K562 (cell line): ENCODE measurements around the gene ABT1. TPM values are rescaled to one million over a fixed set of nuclear protein-coding genes. Genes with fewer than 3 reads are reported as not detected.

ENCODE experiments used
- ATAC-seq: fragments of 200-7000 bp; cut with Tn5 transposase; 3 replicates; pipeline ENCODE4 v1.9.1; 2020; ENCODE audit warnings: moderate library complexity
- BruUV-seq: library from RNA; stranded (reverse); fragments of 400-500 nt; replicated peaks from 2 replicates; lab custom pipeline; 2021; lab: Mats Ljungman, UMichigan
- CTCF ChIA-PET: fragments of 300-600 bp; formaldehyde crosslinking; extraction: SDS; loops from one replicate; lab custom pipeline; 2021; ENCODE audit warnings: low intra/inter-chr PET ratio; lab: Yijun Ruan, JAX
- POLR2A ChIA-PET: fragments of 300-600, 350-650 bp; sonication (Branson Sonifier 250); formaldehyde crosslinking; extraction: SDS; loops from one replicate; lab custom pipeline; 2021; ENCODE audit warnings: antibody characterized with exemption, inconsistent platforms; lab: Yijun Ruan, JAX
- DNase-seq, 4 experiments: peaks; one replicate each; pipeline versions ENCODE4 v3.0.0 to v3.0.0-alpha.2; 2011 to 2018; ENCODE audit warnings: low spot score in 3 of 4, mixed read lengths in 3 of 4; ENCODE audit errors: extremely low read depth in 1 of 4
- FAIRE-seq: peaks from 2 replicates; lab custom pipeline; 2011; peaks lifted over from hg19 to GRCh38; lab: Jason Lieb, UNC
- H2AFZ ChIP-seq: 2 replicates; pipeline ENCODE4 v1.6.0; 2011; ENCODE audit warnings: low read depth, low read length, control low read depth, inconsistent platforms
- H3K27ac ChIP-seq: fragments of 200-600 bp; 3 replicates; pipeline ENCODE4 v1.8.0; 2011; ENCODE audit warnings: low read depth, mild to moderate bottlenecking, control low read depth, inconsistent platforms, low read length, moderate library complexity, mixed read lengths; ENCODE audit errors: extremely low read depth
- H3K27me3 ChIP-seq, 2 experiments: fragments of 300-600 bp in 1 of 2; 2 replicates in 1 of 2; 3 replicates in 1 of 2; pipeline versions ENCODE4 v1.6.0 to v1.8.0; 2011; ENCODE audit warnings: inconsistent platforms in 2 of 2, low read length in 2 of 2, mild to moderate bottlenecking in 1 of 2, mixed read lengths in 1 of 2, moderate library complexity in 1 of 2; ENCODE audit not compliant: control insufficient read depth in 2 of 2, insufficient read depth in 2 of 2
- H3K36me3 ChIP-seq: fragments of 300-600 bp; 3 replicates; pipeline ENCODE4 v1.8.0; 2011; ENCODE audit warnings: mild to moderate bottlenecking, low read length, inconsistent platforms; ENCODE audit not compliant: control insufficient read depth, insufficient read depth
- H3K4me1 ChIP-seq, 2 experiments: fragments of 200-600 bp in 1 of 2; replicated peaks in 1 of 2; 2 replicates in 1 of 2; 3 replicates in 1 of 2; pipeline versions ENCODE4 v1.5.1 to v1.8.0; 2011; ENCODE audit warnings: inconsistent platforms in 2 of 2, low read length in 2 of 2, mild to moderate bottlenecking in 1 of 2, mixed read lengths in 1 of 2, moderate library complexity in 1 of 2; ENCODE audit not compliant: control insufficient read depth in 2 of 2, insufficient read depth in 2 of 2
- H3K4me2 ChIP-seq: 2 replicates; pipeline ENCODE4 v1.6.1; 2011; ENCODE audit warnings: low read length, control low read depth, inconsistent platforms, mixed read lengths; ENCODE audit not compliant: insufficient read depth
- H3K4me3 ChIP-seq: fragments of 200-600 bp; sonication (generic), shearing (Covaris generic); 2 replicates; pipeline ENCODE4 v1.5.1; 2016; ENCODE audit warnings: control low read depth, inconsistent platforms
- H3K79me2 ChIP-seq: fragments of 200-600 bp; 3 replicates; pipeline ENCODE4 v1.8.0; 2011; ENCODE audit warnings: low read length, inconsistent platforms; ENCODE audit not compliant: control insufficient read depth, insufficient read depth
- H3K9ac ChIP-seq, 2 experiments: 2 replicates each; pipeline versions ENCODE4 v1.6.0 to v1.6.1; 2011; ENCODE audit warnings: low read depth in 2 of 2, low read length in 2 of 2, control low read depth in 1 of 2, inconsistent platforms in 1 of 2, mild to moderate bottlenecking in 1 of 2, mixed read lengths in 1 of 2; ENCODE audit not compliant: insufficient read depth in 1 of 2
- H3K9me1 ChIP-seq: one replicate; pipeline ENCODE4 v1.6.0; 2011; ENCODE audit warnings: inconsistent platforms, mild to moderate bottlenecking, low read length, moderate library complexity; ENCODE audit not compliant: control insufficient read depth, insufficient read depth
- H3K9me3 ChIP-seq: replicated peaks from 2 replicates; pipeline ENCODE4 v1.5.1; 2011; ENCODE audit warnings: low read depth, low read length, inconsistent platforms; ENCODE audit not compliant: control insufficient read depth, insufficient read depth
- H4K20me1 ChIP-seq: replicated peaks from 2 replicates; pipeline ENCODE4 v1.6.1; 2011; ENCODE audit warnings: low read length, inconsistent platforms, mixed read lengths; ENCODE audit not compliant: control insufficient read depth, insufficient read depth
- BACH1 ChIP-seq: fragments of 200-800 bp; sonication (Bioruptor generic); IDR thresholded peaks from 2 replicates; pipeline ENCODE4 v1.6.1; 2016; ENCODE audit warnings: missing genetic modification characterization, missing compliant biosample characterization
- CBFA2T2 ChIP-seq: fragments of 450-650 bp; conservative IDR thresholded peaks from 2 replicates; pipeline ENCODE4 v1.6.1; 2017; ENCODE audit warnings: mild to moderate bottlenecking
- COPS2 ChIP-seq: fragments of 450-650 bp; conservative IDR thresholded peaks from 2 replicates; pipeline ENCODE4 v1.6.1; 2016; ENCODE audit warnings: mild to moderate bottlenecking, moderate library complexity
- FOXK1 ChIP-seq: sonication (generic); formaldehyde crosslinking; IDR thresholded peaks from 2 replicates; pipeline ENCODE4 v1.8.0; 2022; ENCODE audit warnings: missing genetic modification reagents, mild to moderate bottlenecking, borderline replicate concordance
- HMG20A ChIP-seq: fragments of 450-650 bp; formaldehyde crosslinking; conservative IDR thresholded peaks from 2 replicates; pipeline ENCODE4 v1.4.0; 2020; ENCODE audit warnings: mild to moderate bottlenecking, mixed read lengths
- MLLT1 ChIP-seq, 2 experiments: fragments of 450-650 bp; IDR thresholded peaks; 2 replicates each; pipeline ENCODE4 v1.6.1; 2016
- MYC ChIP-seq, 2 experiments: fragments of 250-450 bp in 1 of 2; sonication (Bioruptor Pico) in 1 of 2; IDR thresholded peaks; 2 replicates each; pipeline versions ENCODE4 v1.5.1 to v1.6.1; 2012 to 2021; ENCODE audit warnings: low read depth in 2 of 2, borderline replicate concordance in 1 of 2, improper control_type of control experiment in 1 of 2, low read length in 1 of 2, mild to moderate bottlenecking in 1 of 2, moderate library complexity in 1 of 2
- NFIC ChIP-seq: fragments of 450-650 bp; IDR thresholded peaks from 2 replicates; pipeline ENCODE4 v1.6.1; 2017; ENCODE audit warnings: mild to moderate bottlenecking, inconsistent platforms
- NRF1 ChIP-seq, 2 experiments: fragments of 450-650 bp; IDR thresholded peaks in 1 of 2; conservative IDR thresholded peaks in 1 of 2; 2 replicates each; pipeline ENCODE4 v1.6.1; 2014; ENCODE audit warnings: mild to moderate bottlenecking in 2 of 2
- POLR2AphosphoS5 ChIP-seq: IDR thresholded peaks from 2 replicates; pipeline ENCODE4 v1.6.1; 2011; ENCODE audit warnings: mild to moderate bottlenecking, low read depth, low read length, moderate library complexity; ENCODE audit not compliant: control insufficient read depth, insufficient read depth
- POLR2G ChIP-seq: fragments of 200-400 bp; formaldehyde crosslinking; IDR thresholded peaks from 2 replicates; pipeline ENCODE4 v1.6.1; 2017; ENCODE audit warnings: low read depth, mild to moderate bottlenecking, antibody characterized with exemption, low read length, moderate library complexity
- PYGO2 ChIP-seq: fragments of 450-650 bp; IDR thresholded peaks from 2 replicates; pipeline ENCODE4 v1.6.1; 2016; ENCODE audit warnings: mild to moderate bottlenecking, missing genetic modification characterization, moderate library complexity, missing compliant biosample characterization
- TEAD1 ChIP-seq, 2 experiments: fragments of 450-650 bp in 1 of 2; sonication (generic) in 1 of 2; formaldehyde crosslinking; IDR thresholded peaks; 2 replicates each; pipeline versions ENCODE4 v1.4.0 to v1.8.0; 2020 to 2022; ENCODE audit warnings: mild to moderate bottlenecking in 2 of 2, missing genetic modification reagents in 1 of 2
- TRIM24 ChIP-seq, 2 experiments: fragments of 450-650 bp; IDR thresholded peaks; 2 replicates each; pipeline ENCODE4 v1.6.1; 2016
- ZNF41 ChIP-seq: fragments of 250-450 bp; sonication (Bioruptor Pico); conservative IDR thresholded peaks from 2 replicates; pipeline ENCODE4 v1.4.0; 2020; ENCODE audit warnings: mild to moderate bottlenecking
- ZNF79 ChIP-seq: fragments of 250-450 bp; sonication (Bioruptor Pico); IDR thresholded peaks from 2 replicates; pipeline ENCODE4 v1.4.0; 2020; ENCODE audit warnings: low read depth, mild to moderate bottlenecking, moderate library complexity
- whole genome bisulfite sequencing: fragments of 100-300 bp; shearing (Covaris generic); methylation state at CpG from one replicate; pipeline ENCODE4 v1.1.6; 2016; ENCODE audit warnings: low coverage, mixed read lengths; ENCODE audit not compliant: insufficient coverage; ENCODE audit errors: missing lambda C conversion rate; 5-methylcytosine and 5-hydroxymethylcytosine counted together
- in situ Hi-C: fragments of 300-500 bp; cut with MboI; formaldehyde crosslinking; loops from 4 replicates; pipeline ENCODE4 v1.15.0; 2018; ENCODE audit warnings: inconsistent platforms, mixed read lengths
- intact Hi-C: fragments of 100-400 bp; cut with micrococcal nuclease; formaldehyde crosslinking; loops from 2 replicates; pipeline ENCODE4 v1.14.2; 2022
- polyA plus RNA-seq, 8 experiments: library from polyadenylated mRNA; depleted of rRNA in 4 of 8; stranded (reverse) in 5 of 8; unstranded in 3 of 8; fragments of >200 nt; fragmentation: Nextera tagmentation in 2 of 8; fragmentation: Illumina TruSeq in 1 of 8; extraction: Ambion mirVana in 2 of 8; extraction: Trizol in 1 of 8; gene quantifications; 2 replicates each; pipeline versions ENCODE4 v1.2.1 to v1.2.3, GENCODE V29; 2011 to 2014; ENCODE audit warnings: inconsistent platforms in 1 of 8, missing spikeins in 1 of 8
- total RNA-seq, 7 experiments: library from RNA; depleted of rRNA in 6 of 7; stranded (reverse); fragments of >200 nt in 6 of 7; fragmentation: Illumina TruSeq in 2 of 7; extraction: Trizol in 2 of 7; gene quantifications; 2 replicates each; pipeline versions ENCODE4 v1.2.1 to v1.2.3, GENCODE V29; 2011 to 2021; ENCODE audit warnings: low replicate concordance in 1 of 7
- TF ChIP-seq, protein P1 (sequence below): sonication (generic); formaldehyde crosslinking; IDR thresholded peaks from 2 replicates; pipeline ENCODE4 v1.8.0; 2022; ENCODE audit warnings: missing genetic modification reagents, mild to moderate bottlenecking, borderline replicate concordance

Gene ABT1
- total and polyA plus RNA-seq, 9 of the 15 experiments (the other 6 are each of a cell fraction or from before 2014, with no cell fraction given): 8.8 to 52.7 (median 40.7) TPM

DNA sequence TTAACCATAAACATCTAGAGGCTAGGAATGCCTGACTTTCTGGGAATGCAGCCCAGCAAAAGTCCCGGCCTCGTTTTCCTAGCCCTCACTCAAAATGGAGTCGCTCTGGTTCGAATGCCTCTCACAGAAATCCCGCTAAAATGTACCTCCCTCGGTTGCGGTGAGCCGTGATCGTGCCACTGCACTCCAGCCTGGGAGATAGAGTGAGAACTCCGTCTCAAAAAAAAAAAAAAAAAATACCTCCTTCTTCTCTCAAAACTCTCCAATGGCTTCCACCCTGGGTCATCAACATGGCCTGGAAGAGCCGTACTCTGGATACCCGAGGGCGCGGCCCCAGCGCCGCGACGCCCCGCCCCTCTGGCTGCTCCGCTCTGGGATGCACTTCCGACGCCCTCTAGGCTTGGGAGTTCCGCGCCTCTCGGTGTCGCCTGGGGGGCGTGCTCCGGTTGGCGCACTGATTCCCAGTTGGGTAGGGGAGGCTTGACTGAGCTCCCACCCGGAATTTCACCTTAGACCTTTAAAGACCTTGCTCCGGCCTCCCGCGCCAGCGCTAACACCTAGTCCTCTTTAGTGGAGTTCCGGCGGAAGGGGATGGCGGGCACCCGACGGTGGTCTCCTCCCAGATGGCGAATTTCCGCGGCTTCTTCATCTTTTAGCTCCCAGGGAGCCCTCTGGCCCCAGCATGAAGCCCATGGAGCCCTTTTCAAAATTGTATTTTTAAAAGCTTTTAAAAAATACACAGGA, 46.3 kb upstream of the ABT1 start:
- 66% methylated on average over 42 of the region's 42 CpGs for WGBS
- H3K79me2 ChIP-seq: no peaks in the 10 kb centered on the region
- H2AFZ ChIP-seq: peak overlapping the region; percentile 9; the same call in 1 of the 2 replicates
- DNase-seq (peak; percentile 49 to 60 (median 56)), ATAC-seq (peak; percentile 24; the same call in 2 of the 3 replicates), FAIRE-seq (no peak)
- peak overlapping the region; percentile 26 for H3K4me3 ChIP-seq
- intact Hi-C loops (loop anchor here (5.0 to 10.0 kb wide), 3 partner anchors 373 to 1134 kb away; partner anchors contain the start of gene ZNF184), in situ Hi-C loops (loop anchor here (25.0 kb wide), 1 partner anchor 363 kb away; a partner anchor contains a TSS)
- peaks cover 5 to 9% of the 10 kb centered on the region in 2 experiments; a peak in 4 of 5 replicates for H3K4me1 ChIP-seq
- no peaks in the 10 kb centered on the region for H4K20me1 ChIP-seq
- H3K36me3 ChIP-seq: peaks cover 12% of the 10 kb centered on the region
- no peak overlapping the region for H3K27ac ChIP-seq
- POLR2A ChIA-PET: interaction anchor here (1.5 to 6.8 kb wide), 4 partner anchors 8 to 214 kb away, joined by 5 to 70 read pairs (median 16); partner anchors contain the start of gene HMGN4
- H3K9me3 ChIP-seq: no peaks in the 10 kb centered on the region
- peak overlapping the region; percentile 35; the same call in 1 of the 2 replicates for H3K4me2 ChIP-seq
- no peaks in the 10 kb centered on the region for H3K9me1 ChIP-seq
- 0 out of 4 replicates have a peak overlapping the region, but pooled peaks of 1 of the 2 experiments have one; percentile 7 for H3K9ac ChIP-seq
- H3K27me3 ChIP-seq: no peaks in the 10 kb centered on the region
- CTCF ChIA-PET: no interaction called here
- no TSS peak for BruUV-seq
- TF ChIP-seq TEAD1 (CRISPR knock-in tag; IDR thresholded peaks at IDR 0.05) (peak in 1 of 2 experiments; percentile 76; a peak in 2 of 4 replicates), ZNF79 (CRISPR knock-in tag) (0 out of 2 replicates have a peak, but pooled peaks have one; percentile 44), TRIM24 (IDR thresholded peaks at IDR 0.05) (peak in 1 of 2 experiments; percentile 53; a peak in 1 of 4 replicates), BACH1 (tag) (peak; percentile 74; the same call in 1 of the 2 replicates), NFIC (peak; percentile 74), MLLT1 (IDR thresholded peaks at IDR 0.05) (peak in 1 of 2 experiments; percentile 26; a peak in 1 of 4 replicates), POLR2AphosphoS5 (no peak), PYGO2 (tag) (peak; percentile 81; the same call in 1 of the 2 replicates), HMG20A (CRISPR knock-in tag) (no peak), NRF1 (conservative IDR thresholded peaks at IDR 0.05 in 1 of 2, IDR thresholded peaks at IDR 0.05 in 1 of 2) (no peak), ZNF41 (CRISPR knock-in tag) (peak; percentile 72; the same call in 1 of the 2 replicates), CBFA2T2 (no peak), COPS2 (no peak), FOXK1 (no peak), POLR2G (peak; percentile 64), MYC (IDR thresholded peaks at IDR 0.05; ENCODE audit: low read depth, low read length) (no peak), MYC (CRISPR knock-in tag; IDR thresholded peaks at IDR 0.05; ENCODE audit: borderline replicate concordance, low read depth) (0 out of 2 replicates have a peak, but pooled peaks have one; percentile 69)
- TF ChIP-seq, protein P1, sequence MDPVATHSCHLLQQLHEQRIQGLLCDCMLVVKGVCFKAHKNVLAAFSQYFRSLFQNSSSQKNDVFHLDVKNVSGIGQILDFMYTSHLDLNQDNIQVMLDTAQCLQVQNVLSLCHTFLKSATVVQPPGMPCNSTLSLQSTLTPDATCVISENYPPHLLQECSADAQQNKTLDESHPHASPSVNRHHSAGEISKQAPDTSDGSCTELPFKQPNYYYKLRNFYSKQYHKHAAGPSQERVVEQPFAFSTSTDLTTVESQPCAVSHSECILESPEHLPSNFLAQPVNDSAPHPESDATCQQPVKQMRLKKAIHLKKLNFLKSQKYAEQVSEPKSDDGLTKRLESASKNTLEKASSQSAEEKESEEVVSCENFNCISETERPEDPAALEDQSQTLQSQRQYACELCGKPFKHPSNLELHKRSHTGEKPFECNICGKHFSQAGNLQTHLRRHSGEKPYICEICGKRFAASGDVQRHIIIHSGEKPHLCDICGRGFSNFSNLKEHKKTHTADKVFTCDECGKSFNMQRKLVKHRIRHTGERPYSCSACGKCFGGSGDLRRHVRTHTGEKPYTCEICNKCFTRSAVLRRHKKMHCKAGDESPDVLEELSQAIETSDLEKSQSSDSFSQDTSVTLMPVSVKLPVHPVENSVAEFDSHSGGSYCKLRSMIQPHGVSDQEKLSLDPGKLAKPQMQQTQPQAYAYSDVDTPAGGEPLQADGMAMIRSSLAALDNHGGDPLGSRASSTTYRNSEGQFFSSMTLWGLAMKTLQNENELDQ (CRISPR knock-in tag): no peak
